Measurements from ENCODE around the gene ARHGEF6. TPM values are rescaled to one million over a fixed set of nuclear protein-coding genes. Genes with fewer than 3 reads are reported as not detected.

Gene ARHGEF6
- polyA plus RNA-seq, 1 experiment: 3.0 TPM

DNA sequence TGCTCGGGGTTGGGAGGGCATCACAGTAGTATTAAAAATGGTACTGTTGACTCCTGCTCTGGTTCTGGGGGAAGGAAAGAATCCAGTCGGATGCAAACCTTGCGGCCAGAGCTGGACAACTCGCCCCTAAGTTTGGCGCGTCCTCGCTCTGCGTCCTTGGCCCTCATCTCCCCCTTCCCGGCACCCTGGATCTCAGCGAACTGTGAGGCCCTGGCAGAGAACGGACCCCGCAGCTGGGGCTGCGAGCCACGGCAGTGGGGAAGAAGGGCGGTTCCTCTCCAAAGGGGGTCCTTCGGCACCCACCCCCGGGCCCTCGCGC, 14.0 kb downstream of the ARHGEF6 start:
- Histone ChIP-seq H3K27me3 (ENCODE audit: control insufficient read depth, insufficient read depth, low read length) (no peaks in the 10 kb centered on the region), H3K36me3 (ENCODE audit: control insufficient read depth, insufficient read depth, low read length) (no peaks in the 10 kb centered on the region), H3K4me3 (ENCODE audit: low read depth, low read length) (peak overlapping the region; percentile 47)
- CTCF ChIA-PET: interaction anchor here (0.6 to 2.2 kb wide), 3 partner anchors 12 to 21 kb away, joined by 3 to 9 read pairs (median 4); no protein-coding TSS in a partner anchor
- DNase-seq (ENCODE audit: low read depth): no peak
- TF ChIP-seq CTCF (IDR thresholded peaks at IDR 0.05; ENCODE audit: insufficient read depth, low read depth, low read length): no peak
- POLR2A ChIA-PET: interaction anchor here (0.7 kb wide), 2 partner anchors 14 to 59 kb away, joined by 3 read pairs; no protein-coding TSS in a partner anchor

DNA sequence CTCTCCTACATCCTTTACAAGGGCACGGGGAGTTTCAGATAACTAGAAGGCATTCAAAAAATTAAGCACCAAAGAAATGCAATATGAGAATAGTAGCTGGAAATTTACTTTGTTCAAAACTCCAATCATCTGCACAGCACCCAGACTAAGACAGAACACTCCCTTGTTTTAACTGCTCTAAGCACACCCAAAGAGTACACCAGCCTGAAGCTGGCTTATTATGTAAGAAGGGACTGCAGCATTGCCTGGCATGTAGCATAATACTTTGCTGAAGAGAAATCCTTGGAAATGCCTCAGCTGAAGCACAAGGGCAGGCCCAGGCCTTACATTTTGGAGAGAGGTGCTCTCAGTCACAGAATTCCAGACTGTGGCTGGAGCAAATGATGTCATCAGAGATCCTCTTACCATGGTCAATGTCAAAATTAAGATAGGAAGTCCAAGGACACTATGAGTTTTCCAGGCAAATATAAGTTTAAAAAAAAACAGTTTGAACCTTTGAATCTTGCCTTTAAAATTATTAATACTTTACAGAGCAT, 14.8 kb downstream of the ARHGEF6 start:
- DNase-seq (ENCODE audit: low read depth): no peak
- ChIA-PET CTCF (no interaction called here), POLR2A (no interaction called here)
- no peak for TF ChIP-seq CTCF (IDR thresholded peaks at IDR 0.05; ENCODE audit: insufficient read depth, low read depth, low read length)
- no peaks in the 10 kb centered on the region for H3K36me3 ChIP-seq (ENCODE audit: control insufficient read depth, insufficient read depth, low read length)
- H3K4me3 ChIP-seq (ENCODE audit: low read depth, low read length): no peak overlapping the region
- H3K27me3 ChIP-seq (ENCODE audit: control insufficient read depth, insufficient read depth, low read length): no peaks in the 10 kb centered on the region

GRCh38 chrX:136764206-136764605, 16.5 kb downstream of the ARHGEF6 start:
- ChIA-PET POLR2A (no interaction called here), CTCF (interaction anchor here (0.7 kb wide), 1 partner anchor 9 kb away, joined by 3 read pairs; no protein-coding TSS in a partner anchor)
- no peak for TF ChIP-seq CTCF (IDR thresholded peaks at IDR 0.05; ENCODE audit: insufficient read depth, low read depth, low read length)
- Histone ChIP-seq H3K36me3 (ENCODE audit: control insufficient read depth, insufficient read depth, low read length) (no peaks in the 10 kb centered on the region), H3K4me3 (ENCODE audit: low read depth, low read length) (no peak overlapping the region), H3K27me3 (ENCODE audit: control insufficient read depth, insufficient read depth, low read length) (no peaks in the 10 kb centered on the region; the same call in 1 of the 2 replicates)
- no peak for DNase-seq (ENCODE audit: low read depth)

- POLR2A ChIA-PET: no interaction called here
Observed at GRCh38 chrX:136762820-136763452, 17.8 kb downstream of the ARHGEF6 start.

GRCh38 chrX:136761421-136761820, 19.3 kb downstream of the ARHGEF6 start:
- Histone ChIP-seq H3K4me3 (ENCODE audit: low read depth, low read length) (no peak overlapping the region), H3K27me3 (ENCODE audit: control insufficient read depth, insufficient read depth, low read length) (no peaks in the 10 kb centered on the region; the same call in 1 of the 2 replicates), H3K36me3 (ENCODE audit: control insufficient read depth, insufficient read depth, low read length) (no peaks in the 10 kb centered on the region)
- CTCF ChIA-PET: no interaction called here
- POLR2A ChIA-PET: no interaction called here
- TF ChIP-seq CTCF (IDR thresholded peaks at IDR 0.05; ENCODE audit: insufficient read depth, low read depth, low read length): no peak
- no peak for DNase-seq (ENCODE audit: low read depth)

More at GRCh38 chrX:136762820-136763452, 17.8 kb downstream of the ARHGEF6 start:
- H3K36me3 ChIP-seq (ENCODE audit: control insufficient read depth, insufficient read depth, low read length): no peaks in the 10 kb centered on the region
- H3K27me3 ChIP-seq (ENCODE audit: control insufficient read depth, insufficient read depth, low read length): no peaks in the 10 kb centered on the region; the same call in 1 of the 2 replicates
- CTCF ChIA-PET: no interaction called here
- no peak for DNase-seq (ENCODE audit: low read depth)
- no peak for TF ChIP-seq CTCF (IDR thresholded peaks at IDR 0.05; ENCODE audit: insufficient read depth, low read depth, low read length)
- H3K4me3 ChIP-seq (ENCODE audit: low read depth, low read length): no peak overlapping the region

Data from BJ (cell line).